Mesenchymal stem cell (in vitro differentiated cells and primary cell): ENCODE data around the gene CNGB1.

Source experiments
- DNase-seq: peaks from one replicate; pipeline ENCODE4 v3.0.0-alpha.2; 2013
- H2AFZ ChIP-seq: one replicate; pipeline ENCODE4 v1.6.1; 2013; ENCODE audit warnings: low read depth, mild to moderate bottlenecking, control low read depth, inconsistent platforms, low read length, moderate library complexity
- H2AK5ac ChIP-seq: 2 replicates; pipeline ENCODE4 v1.6.1; 2013; ENCODE audit warnings: low read length, moderate library complexity, mild to moderate bottlenecking, inconsistent platforms; ENCODE audit not compliant: severe bottlenecking
- H2BK120ac ChIP-seq: one replicate; pipeline ENCODE4 v1.6.1; 2013; ENCODE audit warnings: low read depth, mild to moderate bottlenecking, inconsistent platforms, low read length, moderate library complexity
- H2BK12ac ChIP-seq, 2 experiments: one replicate each; pipeline ENCODE4 v1.6.1; 2013; ENCODE audit warnings: inconsistent platforms in 2 of 2, low read length in 2 of 2, mild to moderate bottlenecking in 2 of 2, moderate library complexity in 2 of 2, control low read depth in 1 of 2
- H2BK15ac ChIP-seq: one replicate; pipeline ENCODE4 v1.6.1; 2013; ENCODE audit warnings: mild to moderate bottlenecking, low read depth, inconsistent platforms; ENCODE audit not compliant: poor library complexity, severe bottlenecking
- H2BK5ac ChIP-seq: 2 replicates; pipeline ENCODE4 v1.6.1; 2013; ENCODE audit warnings: low read depth, mild to moderate bottlenecking, low read length, control low read depth, inconsistent platforms; ENCODE audit not compliant: poor library complexity, severe bottlenecking
- H3K14ac ChIP-seq, 2 experiments: one replicate each; pipeline ENCODE4 v1.6.1; 2013; ENCODE audit warnings: inconsistent platforms in 2 of 2, low read length in 2 of 2, control low read depth in 1 of 2, mild to moderate bottlenecking in 1 of 2, moderate library complexity in 1 of 2
- H3K18ac ChIP-seq, 2 experiments: one replicate each; pipeline ENCODE4 v1.6.1; 2013; ENCODE audit warnings: inconsistent platforms in 2 of 2, low read length in 2 of 2, control low read depth in 1 of 2, low read depth in 1 of 2, mild to moderate bottlenecking in 1 of 2
- H3K23ac ChIP-seq, 2 experiments: one replicate each; pipeline ENCODE4 v1.6.1; 2013; ENCODE audit warnings: inconsistent platforms in 2 of 2, low read length in 2 of 2, mild to moderate bottlenecking in 2 of 2, moderate library complexity in 2 of 2, control low read depth in 1 of 2
- H3K27ac ChIP-seq: 2 replicates; pipeline ENCODE4 v1.5.1; 2013; ENCODE audit warnings: mild to moderate bottlenecking, moderate library complexity, low read length, control low read depth, inconsistent platforms; ENCODE audit not compliant: poor library complexity, severe bottlenecking
- H3K27me3 ChIP-seq, 2 experiments: 2 replicates each; pipeline versions ENCODE4 v1.6.1 to v1.7.0; 2013; ENCODE audit warnings: low read length in 2 of 2, mild to moderate bottlenecking in 2 of 2, moderate library complexity in 2 of 2, control low read depth in 1 of 2, inconsistent platforms in 1 of 2; ENCODE audit not compliant: control insufficient read depth in 1 of 2, insufficient read depth in 1 of 2
- H3K36me3 ChIP-seq, 2 experiments: 2 replicates each; pipeline versions ENCODE4 v1.6.1 to v1.7.0; 2013; ENCODE audit warnings: low read length in 2 of 2, control low read depth in 1 of 2, inconsistent platforms in 1 of 2, low read depth in 1 of 2, mild to moderate bottlenecking in 1 of 2; ENCODE audit not compliant: insufficient read depth in 2 of 2, control insufficient read depth in 1 of 2
- H3K4ac ChIP-seq, 2 experiments: one replicate each; pipeline ENCODE4 v1.6.1; 2013; ENCODE audit warnings: inconsistent platforms in 2 of 2, low read length in 2 of 2, mild to moderate bottlenecking in 2 of 2, moderate library complexity in 2 of 2, control low read depth in 1 of 2, low read depth in 1 of 2
- H3K4me1 ChIP-seq: 2 replicates; pipeline ENCODE4 v1.6.1; 2013; ENCODE audit warnings: low read depth, low read length, control low read depth; ENCODE audit not compliant: control insufficient read depth, insufficient read depth
- H3K4me2 ChIP-seq: 2 replicates; pipeline ENCODE4 v1.6.1; 2013; ENCODE audit warnings: low read length, mild to moderate bottlenecking, inconsistent platforms; ENCODE audit not compliant: poor library complexity, severe bottlenecking
- H3K4me3 ChIP-seq, 2 experiments: 2 replicates each; pipeline versions ENCODE4 v1.5.1 to v1.7.0; 2013; ENCODE audit warnings: low read length in 2 of 2, mild to moderate bottlenecking in 2 of 2, control low read depth in 1 of 2, low read depth in 1 of 2; ENCODE audit not compliant: insufficient read depth in 1 of 2
- H3K79me1 ChIP-seq: replicated peaks from 2 replicates; pipeline ENCODE4 v1.6.1; 2013; ENCODE audit warnings: mild to moderate bottlenecking, control low read depth, low read length, inconsistent platforms; ENCODE audit not compliant: poor library complexity, severe bottlenecking
- H3K9ac ChIP-seq: 2 replicates; pipeline ENCODE4 v1.7.0; 2013; ENCODE audit warnings: mild to moderate bottlenecking, low read length, moderate library complexity
- H3K9me3 ChIP-seq: 2 replicates; pipeline ENCODE4 v1.7.0; 2013; ENCODE audit warnings: mild to moderate bottlenecking, low read length; ENCODE audit not compliant: control insufficient read depth
- H4K8ac ChIP-seq: one replicate; pipeline ENCODE4 v1.6.1; 2013; ENCODE audit warnings: inconsistent platforms, mild to moderate bottlenecking, low read length, moderate library complexity
- H4K91ac ChIP-seq: one replicate; pipeline ENCODE4 v1.6.1; 2013; ENCODE audit warnings: mild to moderate bottlenecking, low read length, inconsistent platforms
- WGBS: methylation state at CpG from one replicate; pipeline ENCODE4 v1.1.7; 2013; ENCODE audit warnings: mixed read lengths; 5-methylcytosine and 5-hydroxymethylcytosine counted together

CNGB1 gene

GRCh38 chr16:57890752-57891111 is 80.2 kb downstream of the CNGB1 start:
- no peak for DNase-seq
- Histone ChIP-seq H3K4me2 (no peak overlapping the region), H3K18ac (no peak overlapping the region), H3K27ac (peak overlapping the region; percentile 48), H2BK15ac (no peak overlapping the region), H2BK12ac (no peak overlapping the region), H4K8ac (no peak overlapping the region), H2BK5ac (no peak overlapping the region), H3K4me3 (no peak overlapping the region), H3K14ac (peak overlapping the region in 1 of 2 experiments; percentile 30), H2AFZ (no peak overlapping the region), H2BK120ac (no peak overlapping the region), H2AK5ac (peak overlapping the region; percentile 2), H3K79me1 (no peaks in the 10 kb centered on the region), H3K4me1 (peaks cover 30% of the 10 kb centered on the region), H3K23ac (no peak overlapping the region), H3K4ac (no peak overlapping the region), H4K91ac (no peak overlapping the region), H3K36me3 (no peaks in the 10 kb centered on the region), H3K9me3 (no peaks in the 10 kb centered on the region), H3K27me3 (peaks cover 0 to 43% of the 10 kb centered on the region in 2 experiments), H3K9ac (no peak overlapping the region)
- 88% methylated on average over 3 of the region's 3 CpGs for WGBS

- peak; percentile 63 for DNase-seq
- Histone ChIP-seq H2BK15ac (no peak overlapping the region), H3K27ac (no peak overlapping the region)
These were observed 80.8 kb downstream of the CNGB1 start for GRCh38 chr16:57889960-57890751.

GRCh38 chr16:57889522-57889921 is 81.4 kb downstream of the CNGB1 start:
- no peaks in the 10 kb centered on the region for H3K79me1 ChIP-seq
- H3K18ac ChIP-seq, result no peak overlapping the region
- H2BK120ac ChIP-seq, result no peak overlapping the region
- DNase-seq, result no peak
- H3K27me3 ChIP-seq, result peaks cover 6 to 54% of the 10 kb centered on the region in 2 experiments
- no peak overlapping the region for H3K23ac ChIP-seq
- H4K8ac ChIP-seq, result no peak overlapping the region
- H2BK12ac ChIP-seq, result no peak overlapping the region
- no peak overlapping the region for H2BK5ac ChIP-seq
- no peak overlapping the region for H2AFZ ChIP-seq
- no peaks in the 10 kb centered on the region for H3K9me3 ChIP-seq
- H3K4ac ChIP-seq, result no peak overlapping the region
- 71% methylated on average over 2 of the region's 4 CpGs for WGBS
- H3K4me2 ChIP-seq, result no peak overlapping the region
- no peak overlapping the region for H3K9ac ChIP-seq
- peaks cover 30% of the 10 kb centered on the region for H3K4me1 ChIP-seq
- no peaks in the 10 kb centered on the region for H3K36me3 ChIP-seq
- no peak overlapping the region for H3K4me3 ChIP-seq
- H3K27ac ChIP-seq, result no peak overlapping the region
- H4K91ac ChIP-seq, result no peak overlapping the region
- no peak overlapping the region for H3K14ac ChIP-seq
- H2BK15ac ChIP-seq, result no peak overlapping the region
- H2AK5ac ChIP-seq, result no peak overlapping the region

More at GRCh38 chr16:57889960-57890751, 80.8 kb downstream of the CNGB1 start:
- Histone ChIP-seq H2AFZ (no peak overlapping the region), H3K27me3 (peaks cover 0 to 47% of the 10 kb centered on the region in 2 experiments), H3K14ac (peak overlapping the region in 1 of 2 experiments; percentile 30), H3K23ac (no peak overlapping the region), H3K4ac (no peak overlapping the region), H4K91ac (no peak overlapping the region), H2BK120ac (no peak overlapping the region), H2BK5ac (no peak overlapping the region), H3K4me2 (no peak overlapping the region), H3K9me3 (no peaks in the 10 kb centered on the region), H4K8ac (no peak overlapping the region), H3K36me3 (no peaks in the 10 kb centered on the region), H3K4me1 (peaks cover 30% of the 10 kb centered on the region), H3K79me1 (no peaks in the 10 kb centered on the region), H2BK12ac (no peak overlapping the region), H3K4me3 (no peak overlapping the region), H3K9ac (no peak overlapping the region), H2AK5ac (peak overlapping the region; percentile 2), H3K18ac (no peak overlapping the region)
- 63% methylated on average over 6 of the region's 9 CpGs for WGBS

- WGBS, result 84% methylated on average over 4 of the region's 4 CpGs
- no peak overlapping the region for H4K8ac ChIP-seq
These were observed 81.8 kb downstream of the CNGB1 start for GRCh38 chr16:57889111-57889510.

More at GRCh38 chr16:57889111-57889510, 81.8 kb downstream of the CNGB1 start:
- H3K79me1 ChIP-seq, result no peaks in the 10 kb centered on the region
- DNase-seq, result no peak
- H3K4ac ChIP-seq, result no peak overlapping the region
- H2BK5ac ChIP-seq, result no peak overlapping the region
- peaks cover 6 to 57% of the 10 kb centered on the region in 2 experiments for H3K27me3 ChIP-seq
- no peak overlapping the region for H3K27ac ChIP-seq
- no peak overlapping the region for H3K4me2 ChIP-seq
- H2BK12ac ChIP-seq, result no peak overlapping the region
- H2BK15ac ChIP-seq, result no peak overlapping the region
- H3K23ac ChIP-seq, result no peak overlapping the region
- H3K36me3 ChIP-seq, result no peaks in the 10 kb centered on the region
- H2BK120ac ChIP-seq, result no peak overlapping the region
- H2AFZ ChIP-seq, result no peak overlapping the region
- no peak overlapping the region for H3K14ac ChIP-seq
- no peak overlapping the region for H2AK5ac ChIP-seq
- no peaks in the 10 kb centered on the region for H3K9me3 ChIP-seq
- H3K9ac ChIP-seq, result no peak overlapping the region
- no peak overlapping the region for H3K4me3 ChIP-seq
- H3K4me1 ChIP-seq, result peaks cover 28% of the 10 kb centered on the region
- H4K91ac ChIP-seq, result no peak overlapping the region
- H3K18ac ChIP-seq, result no peak overlapping the region
